IMR-90 (cell line): Measurements from ENCODE around the gene NKIRAS1. TPM values are rescaled to one million over a fixed set of nuclear protein-coding genes. Genes with fewer than 3 reads are reported as not detected.
"Not testable (repeated sequence)": the region's sequence is repeated elsewhere in the genome, so short reads cannot be mapped to it uniquely, and the experiment has no call there.

Experiments
- ATAC-seq: fragments of 200-7000 bp; cut with Tn5 transposase; 2 replicates; pipeline ENCODE4 v1.9.1; 2020; ENCODE audit warnings: low read depth, mild to moderate bottlenecking, moderate library complexity
- BruUV-seq: library from RNA; stranded (reverse); fragments of 400-500 nt; replicated peaks from 2 replicates; lab custom pipeline; 2021; lab: Mats Ljungman, UMichigan
- CTCF ChIA-PET: fragments of 300-600 bp; formaldehyde crosslinking; extraction: SDS; loops from one replicate; lab custom pipeline; 2021; ENCODE audit warnings: antibody characterized with exemption; lab: Yijun Ruan, JAX
- POLR2A ChIA-PET: fragments of 300-600 bp; sonication (Branson Sonifier 250); formaldehyde crosslinking; loops from one replicate; lab custom pipeline; 2022; ENCODE audit warnings: antibody characterized with exemption; ENCODE audit not compliant: unreplicated experiment; lab: Charles Lee
- DNase-seq: peaks from one replicate; pipeline ENCODE4 v3.0.0; 2013
- H2AFZ ChIP-seq: replicated peaks from 2 replicates; pipeline ENCODE3; 2013; ENCODE audit warnings: low read length, mild to moderate bottlenecking; ENCODE audit not compliant: poor library complexity
- H2AK5ac ChIP-seq: 2 replicates; pipeline ENCODE4 v1.6.1; 2013; ENCODE audit warnings: low read depth, low read length, inconsistent platforms
- H2AK9ac ChIP-seq: replicated peaks from 2 replicates; pipeline ENCODE3; 2013; ENCODE audit warnings: mild to moderate bottlenecking, low read depth, low read length, moderate library complexity; ENCODE audit not compliant: poor library complexity
- H2BK120ac ChIP-seq: 2 replicates; pipeline ENCODE4 v1.6.1; 2013; ENCODE audit warnings: low read depth, low read length, inconsistent platforms
- H2BK15ac ChIP-seq: 3 replicates; pipeline ENCODE4 v1.6.1; 2013; ENCODE audit warnings: low read depth, low read length, inconsistent platforms
- H2BK20ac ChIP-seq: 2 replicates; pipeline ENCODE4 v1.6.1; 2013; ENCODE audit warnings: low read depth, mild to moderate bottlenecking, inconsistent platforms, low read length, moderate library complexity
- H2BK5ac ChIP-seq: 2 replicates; pipeline ENCODE4 v1.6.1; 2013; ENCODE audit warnings: mild to moderate bottlenecking, low read depth, low read length, inconsistent platforms; ENCODE audit not compliant: poor library complexity, severe bottlenecking
- H3K14ac ChIP-seq: replicated peaks from 2 replicates; pipeline ENCODE4 v1.6.1; 2013; ENCODE audit warnings: low read depth, low read length, inconsistent platforms
- H3K18ac ChIP-seq: 2 replicates; pipeline ENCODE4 v1.6.1; 2013; ENCODE audit warnings: low read depth, low read length, control low read depth
- H3K23ac ChIP-seq: 2 replicates; pipeline ENCODE4 v1.6.1; 2013; ENCODE audit warnings: low read depth, low read length, inconsistent platforms
- H3K27ac ChIP-seq: 2 replicates; pipeline ENCODE4 v1.5.1; 2013; ENCODE audit warnings: mild to moderate bottlenecking, control low read depth, low read length; ENCODE audit not compliant: insufficient read depth
- H3K27me3 ChIP-seq: 2 replicates; pipeline ENCODE4 v1.6.1; 2013; ENCODE audit warnings: low read length; ENCODE audit not compliant: control insufficient read depth, insufficient read depth
- H3K36me3 ChIP-seq: 2 replicates; pipeline ENCODE4 v1.6.1; 2013; ENCODE audit warnings: low read length, mixed read lengths; ENCODE audit not compliant: control insufficient read depth, insufficient read depth
- H3K4ac ChIP-seq: 2 replicates; pipeline ENCODE4 v1.6.1; 2013; ENCODE audit warnings: low read depth, low read length, inconsistent platforms
- H3K4me1 ChIP-seq: 2 replicates; pipeline ENCODE4 v1.6.1; 2013; ENCODE audit warnings: low read length, mixed read lengths; ENCODE audit not compliant: control insufficient read depth, insufficient read depth
- H3K4me2 ChIP-seq: 2 replicates; pipeline ENCODE4 v1.6.1; 2013; ENCODE audit warnings: low read depth, mild to moderate bottlenecking, control low read depth, low read length, moderate library complexity
- H3K4me3 ChIP-seq: 2 replicates; pipeline ENCODE4 v1.5.1; 2013; ENCODE audit warnings: low read depth, mild to moderate bottlenecking, control low read depth, low read length, moderate library complexity; ENCODE audit not compliant: insufficient read depth
- H3K56ac ChIP-seq: 2 replicates; pipeline ENCODE4 v1.6.1; 2013; ENCODE audit warnings: low read length, inconsistent platforms; ENCODE audit not compliant: insufficient read depth; ENCODE audit errors: extremely low read depth
- H3K79me1 ChIP-seq, 2 experiments: 2 replicates each; pipeline ENCODE4 v1.6.1; 2013; ENCODE audit warnings: low read length in 2 of 2, inconsistent platforms in 1 of 2, low read depth in 1 of 2
- H3K9ac ChIP-seq: 2 replicates; pipeline ENCODE4 v1.6.1; 2013; ENCODE audit warnings: low read depth, low read length, control low read depth
- H3K9me1 ChIP-seq: 2 replicates; pipeline ENCODE4 v1.6.1; 2013; ENCODE audit warnings: low read length, inconsistent platforms; ENCODE audit not compliant: insufficient read depth
- H3K9me3 ChIP-seq: 2 replicates; pipeline ENCODE4 v1.6.1; 2013; ENCODE audit warnings: low read length; ENCODE audit not compliant: control insufficient read depth, insufficient read depth
- H4K20me1 ChIP-seq: 2 replicates; pipeline ENCODE4 v1.6.1; 2013; ENCODE audit warnings: low read length, inconsistent platforms; ENCODE audit not compliant: insufficient read depth
- H4K5ac ChIP-seq: 2 replicates; pipeline ENCODE4 v1.6.1; 2013; ENCODE audit warnings: mild to moderate bottlenecking, low read depth, low read length, control low read depth
- H4K8ac ChIP-seq, 2 experiments: 2 replicates each; pipeline ENCODE4 v1.6.1; 2013; ENCODE audit warnings: low read depth in 2 of 2, low read length in 2 of 2, control low read depth in 1 of 2, inconsistent platforms in 1 of 2
- H4K91ac ChIP-seq: 2 replicates; pipeline ENCODE4 v1.6.1; 2013; ENCODE audit warnings: low read depth, low read length, inconsistent platforms; ENCODE audit not compliant: insufficient read depth
- WGBS, 2 experiments: methylation state at CpG; one replicate each; pipeline versions ENCODE4 v1.1.5 to v1.1.7; 2013; ENCODE audit warnings: missing lambda C conversion rate in 2 of 2; ENCODE audit not compliant: insufficient read length in 1 of 2; ENCODE audit errors: extremely low coverage in 2 of 2; 5-methylcytosine and 5-hydroxymethylcytosine counted together
- dilution Hi-C: fragments of 300-500 bp; cut with HindIII; formaldehyde crosslinking; loops from one replicate; pipeline ENCODE4 v1.14.3; 2018; ENCODE audit warnings: low sequenced_read_pairs; ENCODE audit not compliant: unreplicated experiment
- in situ Hi-C: fragments of 300-500 bp; cut with MboI; formaldehyde crosslinking; loops from 3 replicates; pipeline ENCODE4 v1.14.3; 2019; ENCODE audit warnings: low sequenced_read_pairs, inconsistent platforms, mixed read lengths
- intact Hi-C: fragments of 100-400 bp; cut with micrococcal nuclease; formaldehyde crosslinking; loops from 2 replicates; pipeline ENCODE4 v1.10.0; 2022
- polyA plus RNA-seq, 3 experiments: library from polyadenylated mRNA; depleted of rRNA; stranded (reverse); fragments of >200 nt; gene quantifications; 2 replicates each; pipeline ENCODE4 v1.2.3, GENCODE V29; 2012; ENCODE audit warnings: low replicate concordance in 1 of 3
- total RNA-seq: library from RNA; depleted of rRNA; stranded (reverse); fragments of >200 nt; gene quantifications from 2 replicates; pipeline ENCODE4 v1.2.3, GENCODE V29; 2012

Gene NKIRAS1
- total and polyA plus RNA-seq, 2 of the 4 experiments (the other 2 are of a cell fraction), result 6.1 to 6.8 TPM

DNA sequence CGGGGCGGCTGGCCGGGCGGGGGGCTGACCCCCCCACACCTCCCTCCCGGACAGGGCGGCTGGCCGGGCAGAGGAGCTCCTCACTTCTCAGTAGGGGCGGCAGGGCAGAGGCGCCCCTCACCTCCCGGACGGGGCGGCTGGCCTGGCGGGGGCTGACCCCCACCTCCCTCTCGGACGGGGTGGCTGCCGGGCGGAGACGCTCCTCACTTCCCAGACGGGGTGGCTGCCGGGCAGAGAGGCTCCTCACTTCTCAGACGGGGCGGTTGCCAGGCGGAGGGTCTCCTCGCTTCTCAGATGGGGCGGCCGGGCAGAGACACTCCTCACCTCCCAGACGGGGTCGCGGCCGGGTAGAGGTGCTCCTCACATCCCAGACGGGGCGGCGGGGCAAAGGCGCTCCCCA, 45.4 kb downstream of the NKIRAS1 start:
- POLR2A ChIA-PET, H2BK5ac ChIP-seq, H3K4me2 ChIP-seq, H3K4ac ChIP-seq, dilution Hi-C loops, H2BK120ac ChIP-seq, H2AK5ac ChIP-seq, DNase-seq, H3K9ac ChIP-seq, H3K4me3 ChIP-seq, H2AK9ac ChIP-seq, BruUV-seq, H2AFZ ChIP-seq, H3K36me3 ChIP-seq, H4K91ac ChIP-seq, H2BK15ac ChIP-seq, H3K14ac ChIP-seq, ATAC-seq, H3K56ac ChIP-seq, H3K23ac ChIP-seq, H3K9me1 ChIP-seq, in situ Hi-C loops, H3K9me3 ChIP-seq, H3K27ac ChIP-seq, H2BK20ac ChIP-seq, H3K18ac ChIP-seq, H4K8ac ChIP-seq, H3K27me3 ChIP-seq, CTCF ChIA-PET, H4K5ac ChIP-seq: not testable (repeated sequence)
- WGBS, 2 experiments, result no CpG with 5 or more reads among the region's 34 CpGs
- intact Hi-C loops, result loop anchor here (10.0 kb wide), 2 partner anchors 157 to 667 kb away; partner anchors contain the start of gene UBE2E2
- peaks cover 20 to 60% of the 10 kb centered on the region in 2 experiments for H3K79me1 ChIP-seq
- peaks cover 38% of the 10 kb centered on the region for H4K20me1 ChIP-seq
- peaks cover 12% of the 10 kb centered on the region for H3K4me1 ChIP-seq

DNA sequence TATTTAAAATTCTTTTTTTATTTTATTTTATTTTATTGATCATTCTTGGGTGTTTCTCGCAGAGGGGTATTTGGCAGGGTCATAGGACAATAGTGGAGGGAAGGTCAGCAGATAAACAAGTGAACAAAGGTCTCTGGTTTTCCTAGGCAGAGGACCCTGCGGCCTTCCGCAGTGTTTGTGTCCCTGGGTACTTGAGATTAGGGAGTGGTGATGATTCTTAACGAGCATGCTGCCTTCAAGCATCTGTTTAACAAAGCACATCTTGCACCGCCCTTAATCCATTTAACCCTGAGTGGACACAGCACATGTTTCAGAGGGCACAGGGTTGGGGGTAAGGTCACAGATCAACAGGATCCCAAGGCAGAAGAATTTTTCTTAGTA, 46.1 kb downstream of the NKIRAS1 start:
- H3K36me3 ChIP-seq, H3K23ac ChIP-seq, H2BK5ac ChIP-seq, dilution Hi-C loops, ATAC-seq, H2BK15ac ChIP-seq, H3K18ac ChIP-seq, H3K9ac ChIP-seq, H2AK5ac ChIP-seq, H3K56ac ChIP-seq, CTCF ChIA-PET, POLR2A ChIA-PET, H3K4me3 ChIP-seq, DNase-seq, H2BK120ac ChIP-seq, H2AK9ac ChIP-seq, H4K5ac ChIP-seq, BruUV-seq, H4K91ac ChIP-seq, H4K8ac ChIP-seq, H2BK20ac ChIP-seq, H2AFZ ChIP-seq, in situ Hi-C loops, H3K14ac ChIP-seq, H3K4ac ChIP-seq, H3K9me3 ChIP-seq, H3K4me2 ChIP-seq, H3K27ac ChIP-seq, H3K27me3 ChIP-seq: not testable (repeated sequence)
- intact Hi-C loops, result loop anchor here (10.0 kb wide), 2 partner anchors 156 to 666 kb away; partner anchors contain the start of gene UBE2E2
- Histone ChIP-seq H3K4me1 (peaks cover 19% of the 10 kb centered on the region), H3K9me1 (peaks cover 10% of the 10 kb centered on the region), H3K79me1 (peaks cover 23 to 60% of the 10 kb centered on the region in 2 experiments), H4K20me1 (peaks cover 41% of the 10 kb centered on the region)
- WGBS, 2 experiments, result no CpG with 5 or more reads among the region's 5 CpGs
